Non-pigmented ciliary epithelial cell (primary cell): ENCODE measurements around the gene DIP2B.
"Not testable (repeated sequence)": the region's sequence is repeated elsewhere in the genome, so short reads cannot be mapped to it uniquely, and the experiment has no call there.

ENCODE experiments used
- DNase-seq: peaks from one replicate; pipeline ENCODE4 v3.0.0-alpha.2; 2010; ENCODE audit warnings: low read depth

The DIP2B gene

DNA sequence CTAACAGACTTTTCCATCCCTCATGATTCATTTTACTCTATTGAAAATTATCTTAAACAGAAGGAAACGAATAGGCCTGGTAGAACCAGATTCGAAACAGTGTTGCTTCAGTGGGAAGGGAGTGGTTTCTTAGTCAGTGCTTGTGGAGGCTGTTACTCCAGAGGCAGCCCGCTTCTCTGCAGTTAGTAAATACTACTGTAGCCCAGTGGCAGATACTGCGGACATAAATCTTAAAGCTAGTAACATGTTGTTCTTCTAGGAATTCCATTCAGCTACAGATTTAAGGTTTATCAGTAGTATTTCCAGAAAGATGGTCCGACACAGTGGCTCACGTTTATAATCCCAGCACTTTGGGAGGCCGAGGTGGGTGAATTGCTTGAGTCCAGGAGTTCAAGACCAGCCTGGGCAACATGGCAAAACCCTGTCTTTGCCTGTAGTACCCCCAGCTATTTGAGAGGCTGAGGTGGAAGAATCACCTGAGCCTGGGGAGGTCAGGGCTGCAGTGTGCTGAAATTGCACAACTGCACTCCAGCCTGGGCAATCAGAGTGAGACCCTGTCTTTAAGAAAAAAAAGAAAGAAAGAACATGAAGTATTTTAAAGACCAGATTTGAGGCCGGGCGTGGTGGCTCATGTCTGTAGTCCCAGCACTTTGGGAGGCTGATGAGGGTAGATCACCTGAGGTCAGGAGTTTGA lies 45.9 kb downstream of the DIP2B start:
- no peak for DNase-seq

DNA sequence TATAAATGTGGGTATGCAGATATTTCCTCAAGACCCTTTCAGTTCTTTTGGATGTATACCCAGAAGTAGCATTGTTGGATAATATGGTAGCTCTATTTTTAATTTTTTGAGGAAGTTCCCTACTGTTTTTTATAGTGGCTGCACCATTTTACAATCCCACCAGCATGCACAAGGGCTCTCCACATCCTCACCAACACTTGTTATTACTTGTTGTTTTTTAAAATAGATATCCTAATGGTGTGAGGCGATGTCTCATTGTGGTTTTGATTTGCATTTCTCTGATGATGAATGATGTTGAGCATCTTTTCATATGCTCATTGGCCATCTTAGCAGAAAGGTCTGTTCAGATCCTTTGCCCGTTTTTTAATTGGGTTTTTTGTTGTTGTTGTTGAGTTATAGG lies 47.1 kb downstream of the DIP2B start:
- DNase-seq, result no peak

- DNase-seq, result no peak
Measured at GRCh38 chr12:50554651-50555050, 49.9 kb downstream of the DIP2B start.

DNA sequence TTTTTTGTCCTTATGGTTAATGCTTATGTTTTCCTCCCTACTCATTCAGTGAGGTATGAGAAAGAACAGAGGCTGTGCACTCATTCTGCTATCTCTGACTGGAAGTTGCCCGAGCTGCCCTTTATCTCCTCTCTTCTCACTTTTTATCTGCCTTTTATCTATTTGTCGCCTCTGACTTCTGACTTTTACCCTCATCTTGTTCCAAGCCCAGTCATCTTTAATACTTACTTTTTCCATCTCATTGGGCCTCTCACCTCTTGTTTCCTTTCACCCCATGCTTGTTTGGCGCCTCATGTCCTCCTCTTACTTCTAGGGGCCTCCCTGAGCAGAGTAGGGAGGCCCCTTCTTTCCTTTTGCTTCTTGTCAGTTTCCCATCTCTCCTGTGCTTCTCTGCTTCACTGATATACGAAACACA lies 50.7 kb downstream of the DIP2B start:
- DNase-seq, result no peak

DNA sequence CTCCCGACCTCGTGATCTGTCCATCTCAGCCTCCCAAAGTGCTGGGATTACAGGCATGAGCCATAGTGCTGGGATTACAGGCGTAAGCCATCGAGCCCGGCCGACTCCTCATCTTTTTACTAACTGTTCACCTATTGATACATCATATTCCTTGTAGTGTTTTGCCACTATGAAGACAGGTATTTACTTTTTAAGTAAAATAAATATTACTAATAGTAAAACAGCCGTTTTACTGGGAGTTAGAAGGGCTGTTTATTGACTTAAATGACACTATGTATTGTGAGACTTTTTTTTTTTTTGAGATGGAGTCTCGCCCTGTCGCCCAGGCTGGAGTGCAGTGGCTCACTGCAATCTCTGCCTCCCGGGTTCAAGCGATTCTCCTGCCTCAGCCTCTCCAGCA lies 51.5 kb downstream of the DIP2B start:
- no peak for DNase-seq

GRCh38 chr12:50556796-50557195 lies 52.0 kb downstream of the DIP2B start:
- not testable (repeated sequence) for DNase-seq

DNA sequence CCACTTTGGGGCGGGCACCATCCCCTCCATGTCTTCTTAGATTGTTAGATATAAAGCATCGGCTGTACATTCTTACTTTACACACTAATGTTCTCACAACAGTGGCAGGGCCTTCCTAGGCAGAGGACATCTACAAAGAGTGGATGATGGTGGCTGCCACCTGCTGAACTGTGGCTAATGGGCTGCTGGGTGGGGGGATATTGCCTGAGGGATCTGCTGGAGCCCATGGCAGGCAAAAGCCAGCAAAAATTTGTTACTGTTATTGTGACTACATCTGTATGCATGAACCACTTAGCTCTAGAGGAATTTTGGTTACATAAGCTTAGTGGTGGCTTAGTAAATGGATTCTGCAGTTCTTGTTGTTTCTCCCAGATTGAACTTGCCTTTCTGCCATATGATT lies 52.6 kb downstream of the DIP2B start:
- DNase-seq, result no peak

GRCh38 chr12:50558970-50559369 lies 54.2 kb downstream of the DIP2B start:
- no peak for DNase-seq

- DNase-seq, result no peak
Measured at GRCh38 chr12:50562520-50563433, 58.0 kb downstream of the DIP2B start.

GRCh38 chr12:50563434-50563787 lies 58.6 kb downstream of the DIP2B start:
- no peak for DNase-seq

DNA sequence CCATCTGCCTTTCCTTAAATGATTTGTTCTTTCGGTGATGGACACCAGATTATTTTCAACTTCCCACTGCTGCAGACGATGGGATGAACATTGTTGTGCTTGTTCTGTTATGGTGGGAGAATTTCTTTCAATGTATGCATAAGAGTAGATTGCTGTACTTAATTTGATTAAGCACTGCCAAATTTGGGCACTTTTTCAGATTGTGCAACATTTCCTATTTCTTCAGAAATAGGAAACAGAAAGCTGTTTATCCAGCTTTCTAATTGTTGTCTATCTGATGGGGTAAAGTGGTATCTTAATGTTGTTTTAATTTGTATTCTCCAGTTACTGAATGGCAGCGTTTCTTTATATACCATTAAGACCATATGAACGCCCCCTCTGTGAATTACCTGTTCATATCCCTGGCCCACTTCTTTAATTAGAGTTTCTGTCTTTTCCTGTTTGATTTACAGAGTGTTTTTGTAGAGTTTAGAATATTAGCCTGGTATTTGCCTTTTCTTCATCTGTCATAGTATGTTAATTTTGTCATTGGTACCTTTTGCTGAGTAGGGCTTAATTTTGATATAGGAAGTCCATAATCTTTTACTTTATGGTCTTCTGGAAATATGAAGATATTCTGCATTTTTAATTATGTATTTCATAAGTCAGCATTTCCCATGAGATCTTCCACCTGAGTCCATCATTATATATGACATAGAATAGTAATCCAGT lies 59.6 kb downstream of the DIP2B start:
- no peak for DNase-seq

GRCh38 chr12:50564948-50565297 lies 60.1 kb downstream of the DIP2B start:
- no peak for DNase-seq

DNA sequence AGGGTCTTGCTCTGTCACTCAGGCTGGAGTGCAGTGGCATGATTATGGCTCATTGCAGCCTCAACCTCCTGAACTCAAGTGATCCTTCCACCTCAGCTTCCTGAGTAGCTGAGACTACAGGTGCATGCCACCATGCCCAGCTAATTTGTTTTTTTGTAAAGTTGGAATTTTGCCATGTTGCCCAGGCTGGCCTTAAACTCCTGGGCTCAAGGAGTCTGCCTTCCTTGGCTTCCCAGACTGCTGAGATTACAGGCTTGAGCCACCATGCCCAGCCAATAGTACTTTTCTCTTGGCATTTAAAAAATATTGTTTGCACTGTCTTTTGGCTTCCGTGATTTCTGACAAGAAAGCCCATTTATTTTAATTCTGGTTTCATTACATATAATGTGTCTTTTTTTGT lies 61.3 kb downstream of the DIP2B start:
- no peak for DNase-seq

- no peak for DNase-seq
Measured at GRCh38 chr12:50567926-50568325, 63.1 kb downstream of the DIP2B start.

DNA sequence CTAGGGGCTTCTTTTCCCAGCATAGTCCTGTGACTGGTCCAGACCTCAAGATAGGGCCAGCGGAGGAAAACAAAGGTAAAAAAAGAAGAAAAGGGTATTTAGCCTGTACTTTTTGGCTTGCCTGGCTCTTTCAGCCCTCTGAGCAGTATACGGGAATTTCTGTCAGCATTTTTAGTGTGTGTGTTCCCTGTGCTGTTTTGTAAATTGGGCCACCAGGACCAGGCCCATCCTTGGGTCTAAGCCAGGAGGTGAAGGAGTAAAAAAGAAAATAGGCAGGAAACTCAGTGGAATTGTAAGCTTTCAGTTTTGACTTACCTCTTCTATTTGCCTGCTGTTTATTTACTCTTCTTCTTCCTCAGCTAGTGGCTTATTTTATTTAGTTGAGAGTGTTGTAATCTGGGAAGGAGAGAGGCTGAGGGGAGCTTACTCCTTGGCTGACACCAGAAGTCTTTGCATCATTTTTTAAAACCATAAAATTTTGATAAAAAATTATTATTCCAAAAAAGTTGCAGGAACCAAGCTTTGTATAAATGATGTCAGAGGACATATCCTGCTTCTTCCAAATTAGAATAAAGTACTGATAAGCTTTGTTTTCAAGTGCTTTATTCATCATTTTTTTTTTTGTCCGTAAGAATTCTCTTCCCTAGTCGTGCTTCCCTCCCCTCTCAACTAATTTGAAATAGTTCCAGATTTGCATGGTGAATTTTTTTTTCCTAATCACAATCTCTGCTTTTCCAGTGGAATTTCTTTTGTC lies 63.7 kb downstream of the DIP2B start:
- no peak for DNase-seq

DNA sequence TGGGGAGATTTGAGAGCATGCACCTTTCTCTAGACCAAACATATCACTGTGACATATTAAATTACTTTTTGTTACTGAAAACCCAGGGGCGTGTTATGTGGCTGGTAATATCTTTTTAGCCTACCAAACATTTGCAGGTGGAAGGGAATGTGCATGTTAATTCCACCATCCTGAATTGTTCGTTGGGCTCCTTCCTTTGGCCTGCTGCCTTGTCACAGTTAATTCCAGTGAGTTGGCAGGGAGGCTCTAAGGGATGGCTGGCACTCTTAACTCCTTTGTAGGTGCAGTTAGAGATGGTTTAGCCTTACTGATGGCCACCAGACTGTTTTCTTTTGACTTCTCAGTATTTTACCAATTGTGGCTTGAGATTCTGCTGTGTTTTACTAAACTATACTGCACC lies 64.5 kb downstream of the DIP2B start:
- no peak for DNase-seq

GRCh38 chr12:50569876-50570275 lies 65.1 kb downstream of the DIP2B start:
- DNase-seq, result no peak

DNA sequence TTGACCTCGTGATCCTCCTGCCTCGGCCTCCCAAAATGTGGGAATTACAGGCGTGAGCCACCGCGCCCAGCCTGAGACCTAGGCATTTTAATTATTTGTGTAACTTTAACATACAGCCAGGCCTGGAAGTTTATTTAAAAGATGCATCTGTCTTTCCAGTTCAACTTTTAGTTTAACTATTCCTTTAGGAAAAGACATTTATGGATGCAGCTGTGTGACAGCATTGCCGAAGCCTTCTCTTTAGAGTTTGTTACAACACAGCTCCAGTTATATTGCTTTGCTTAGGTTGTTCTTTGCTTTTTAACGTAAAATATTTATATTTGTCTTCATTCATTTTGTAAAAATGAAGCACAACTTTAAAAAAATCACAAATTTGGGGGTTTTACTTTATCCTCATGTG lies 67.0 kb downstream of the DIP2B start:
- DNase-seq, result no peak

DNA sequence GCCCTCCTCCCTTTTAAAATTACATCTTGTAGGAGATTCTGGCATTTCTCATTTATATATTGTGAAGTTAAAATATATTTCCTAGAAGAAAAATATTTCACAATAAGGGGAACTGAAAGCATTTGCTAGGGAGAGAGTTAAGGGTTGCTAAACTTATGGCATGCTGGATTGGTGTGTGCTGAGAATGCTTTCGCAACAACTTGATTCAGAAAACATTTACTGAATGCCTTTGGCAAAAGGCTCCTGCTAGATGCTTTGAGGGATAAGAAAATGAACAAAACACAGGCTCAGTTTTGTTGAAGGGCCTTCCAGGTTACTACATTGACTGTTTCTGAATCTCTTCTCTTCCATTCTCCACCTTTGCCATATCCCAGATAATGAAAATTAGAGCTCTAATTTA lies 67.5 kb downstream of the DIP2B start:
- no peak for DNase-seq

- no peak for DNase-seq
Measured at GRCh38 chr12:50572760-50573159, 68.0 kb downstream of the DIP2B start.

- no peak for DNase-seq
Measured at GRCh38 chr12:50573271-50573670, 68.5 kb downstream of the DIP2B start.

DNA sequence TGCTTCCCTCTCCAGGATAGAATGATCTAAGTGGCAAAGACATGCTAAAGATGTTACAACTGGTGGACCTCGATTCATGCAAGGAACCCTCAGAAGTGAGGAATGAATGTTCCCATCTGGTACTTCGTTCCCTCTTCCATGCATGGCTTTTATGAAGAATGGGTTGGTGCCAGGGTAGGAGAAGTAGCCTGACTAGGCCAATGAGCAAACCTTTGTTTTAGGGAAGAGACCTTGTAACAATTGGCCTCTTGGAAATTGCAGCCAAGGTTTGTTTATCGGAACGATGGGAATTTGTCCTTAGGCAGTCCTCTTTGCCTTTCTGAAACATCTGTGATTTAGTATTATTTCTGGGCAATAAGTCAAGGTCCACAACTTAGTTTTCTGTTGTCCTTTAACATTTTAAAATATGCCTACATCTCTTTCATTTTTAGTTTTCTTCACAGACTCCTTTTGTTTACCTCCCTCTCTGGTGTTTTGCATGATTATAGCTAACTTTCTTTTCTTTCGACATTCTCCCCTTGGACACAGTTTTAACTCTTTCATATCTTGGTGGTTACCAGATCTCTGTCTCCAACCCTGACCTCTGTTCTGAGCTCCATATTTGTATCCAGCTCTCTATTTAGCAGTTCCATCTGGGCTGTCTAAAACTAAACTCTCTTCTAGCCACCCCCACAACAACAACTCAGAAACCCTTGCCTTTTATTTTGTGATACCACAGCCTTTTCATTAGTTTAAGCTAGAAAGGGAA lies 70.0 kb downstream of the DIP2B start:
- no peak for DNase-seq
